Stimulated activated naive CD8-positive, alpha-beta T cell treated with anti-CD3 and anti-CD28 coated beads, Interleukin-15, Interleukin-2, amounts not matched to agents 100 ng/mL and 50 ng/mL, for 24 hours (primary cell): Measurements from ENCODE around the gene SF3B5.
"Not testable (repeated sequence)": the region's sequence is repeated elsewhere in the genome, so short reads cannot be mapped to it uniquely, and the experiment has no call there.

ENCODE experiments used
- H3K27ac Mint-ChIP-seq: one replicate; pipeline ENCODE4 v1.8.0; 2021; ENCODE audit warnings: mild to moderate bottlenecking, mixed read lengths
- H3K27me3 Mint-ChIP-seq: one replicate; pipeline ENCODE4 v1.8.0; 2021; ENCODE audit warnings: mixed read lengths
- H3K36me3 Mint-ChIP-seq: one replicate; pipeline ENCODE4 v1.8.0; 2021; ENCODE audit warnings: low read depth, mixed read lengths
- H3K4me1 Mint-ChIP-seq: one replicate; pipeline ENCODE4 v1.8.0; 2021; ENCODE audit warnings: low read depth, mixed read lengths
- H3K4me3 Mint-ChIP-seq: one replicate; pipeline ENCODE4 v1.8.0; 2021; ENCODE audit warnings: mild to moderate bottlenecking, mixed read lengths
- H3K9me3 Mint-ChIP-seq: one replicate; pipeline ENCODE4 v1.8.0; 2021; ENCODE audit warnings: mixed read lengths

The SF3B5 gene

DNA sequence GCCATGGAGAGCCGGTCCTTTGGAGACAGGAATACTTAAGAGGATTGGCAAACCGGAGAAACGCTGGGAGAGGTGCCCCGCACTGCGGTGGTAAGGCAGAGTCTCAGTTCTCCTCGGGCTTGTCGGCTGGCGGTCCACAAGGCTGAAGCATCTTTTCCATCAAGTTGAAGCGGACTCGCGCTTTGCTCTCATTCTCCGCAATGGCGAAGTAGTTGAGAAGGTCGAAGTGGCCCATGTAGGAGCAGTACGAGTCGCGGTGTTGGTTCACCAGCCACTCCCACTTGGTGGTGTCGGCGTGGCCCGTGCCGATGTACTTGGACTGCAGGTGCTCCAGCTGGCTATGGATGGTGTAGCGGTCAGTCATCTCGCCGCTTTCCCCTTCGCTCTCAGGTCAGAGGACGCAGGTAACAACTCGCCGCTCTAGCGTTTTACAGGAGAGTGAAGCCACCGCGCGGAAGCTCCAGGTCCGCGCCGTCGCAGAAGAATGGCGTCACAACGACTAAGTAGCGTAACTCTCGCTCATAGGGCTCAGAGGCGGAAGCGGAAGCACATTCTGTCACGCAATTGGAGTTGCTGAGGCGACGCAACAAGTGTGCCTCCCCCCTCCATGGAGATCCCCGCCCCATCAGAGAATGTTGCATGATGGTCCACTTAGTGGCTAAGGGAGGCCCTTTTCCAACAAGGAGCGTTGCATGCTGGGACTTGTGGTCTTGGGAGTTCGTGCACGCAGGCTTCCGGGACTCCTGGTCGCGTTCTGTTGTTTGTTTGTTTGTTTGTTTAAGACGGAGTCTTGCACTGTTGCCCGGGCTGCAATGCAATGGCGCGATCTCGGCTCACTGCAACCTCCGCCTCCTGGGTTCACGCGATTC is at the start of gene SF3B5:
TSS of gene SF3B5 (minus strand) at position 440 of the 869 bp plus-strand sequence. CDS start at position 364, 76 bp downstream.
- Mint-ChIP-seq H3K9me3 (no peaks in the 10 kb centered on the region), H3K27me3 (no peaks in the 10 kb centered on the region), H3K4me3 (peak within 1 kb of the TSS; percentile 98), H3K27ac (peak within 1 kb of the TSS; percentile 97), H3K4me1 (peaks cover 31% of the 10 kb centered on the region), H3K36me3 (peaks cover 18% of the 10 kb centered on the region)

DNA sequence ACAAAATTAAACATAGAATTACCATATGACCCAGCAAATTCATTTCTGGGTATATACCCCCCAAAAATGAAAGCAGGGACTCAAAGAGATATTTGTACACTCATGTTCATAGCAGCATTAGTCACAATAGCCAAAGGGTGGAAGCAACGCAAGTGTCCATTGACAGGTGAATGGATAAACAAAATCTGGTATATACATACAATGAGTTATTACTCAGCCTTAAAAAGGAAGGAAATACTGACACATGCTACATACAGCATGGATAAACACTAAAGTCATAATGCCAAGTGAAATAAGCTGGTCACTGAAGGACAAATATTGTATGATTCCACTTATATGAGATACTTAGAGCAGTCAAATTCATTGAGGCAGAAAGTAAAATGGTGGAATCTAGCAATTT is 49.6 kb upstream of the SF3B5 start:
- H3K27me3 Mint-ChIP-seq, result no peaks in the 10 kb centered on the region
- no peaks in the 10 kb centered on the region for H3K9me3 Mint-ChIP-seq
- H3K27ac Mint-ChIP-seq, result no peak overlapping the region
- no peaks in the 10 kb centered on the region for H3K36me3 Mint-ChIP-seq
- no peak overlapping the region for H3K4me3 Mint-ChIP-seq
- H3K4me1 Mint-ChIP-seq, result peaks cover 6% of the 10 kb centered on the region

- Mint-ChIP-seq H3K36me3 (no peaks in the 10 kb centered on the region), H3K27me3 (no peaks in the 10 kb centered on the region), H3K4me3 (no peak overlapping the region), H3K27ac (no peak overlapping the region), H3K9me3 (no peaks in the 10 kb centered on the region), H3K4me1 (no peaks in the 10 kb centered on the region)
Measured at GRCh38 chr6:144143878-144144277, 48.5 kb upstream of the SF3B5 start.

DNA sequence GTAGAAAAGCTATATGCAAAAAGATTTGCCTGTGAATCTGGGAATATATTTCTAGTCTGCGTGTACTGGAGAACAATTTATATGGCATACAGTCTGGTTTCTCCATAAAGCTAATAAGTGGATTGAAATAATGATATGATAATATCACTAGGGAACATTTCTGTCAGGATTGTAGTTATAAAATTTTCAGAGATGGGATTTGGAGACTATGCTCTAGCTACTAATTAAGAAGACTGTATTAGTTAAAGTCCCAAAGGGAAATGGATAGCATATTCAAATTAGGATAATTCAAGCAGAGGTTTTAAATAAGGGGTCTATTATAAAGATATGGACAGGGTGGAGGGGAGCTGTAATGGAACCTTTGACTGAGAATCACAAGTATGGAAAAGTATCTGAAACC is 47.7 kb upstream of the SF3B5 start:
- no peak overlapping the region for H3K4me3 Mint-ChIP-seq

GRCh38 chr6:144141470-144141869 is 46.1 kb upstream of the SF3B5 start:
- H3K27ac Mint-ChIP-seq, result no peak overlapping the region
- peaks cover 3% of the 10 kb centered on the region for H3K27me3 Mint-ChIP-seq
- H3K4me1 Mint-ChIP-seq, result no peaks in the 10 kb centered on the region
- no peaks in the 10 kb centered on the region for H3K9me3 Mint-ChIP-seq
- no peaks in the 10 kb centered on the region for H3K36me3 Mint-ChIP-seq
- H3K4me3 Mint-ChIP-seq, result no peak overlapping the region

More for the DNA sequence above, 47.7 kb upstream of the SF3B5 start:
- H3K36me3 Mint-ChIP-seq, result no peaks in the 10 kb centered on the region
- H3K27ac Mint-ChIP-seq, result no peak overlapping the region
- no peaks in the 10 kb centered on the region for H3K27me3 Mint-ChIP-seq
- H3K4me1 Mint-ChIP-seq, result no peaks in the 10 kb centered on the region
- no peaks in the 10 kb centered on the region for H3K9me3 Mint-ChIP-seq

DNA sequence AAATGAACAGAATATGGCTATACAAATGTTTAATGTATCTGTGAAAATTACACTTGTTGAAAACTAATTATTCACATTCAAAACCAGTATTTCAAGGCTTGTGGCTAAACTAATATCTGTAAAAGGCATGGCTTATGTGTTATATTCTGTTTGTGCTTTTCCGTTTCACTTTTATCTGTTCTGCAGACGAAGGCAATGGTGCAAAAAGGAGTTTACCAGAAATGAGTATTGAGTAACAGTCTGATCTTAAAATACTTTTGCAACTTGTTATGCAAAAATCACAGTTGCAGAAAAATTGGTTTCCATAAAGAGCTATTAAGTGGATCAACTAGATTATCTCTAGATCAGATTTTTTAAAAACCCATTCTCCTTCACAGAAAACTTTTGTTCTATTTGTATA is 45.5 kb upstream of the SF3B5 start:
- no peaks in the 10 kb centered on the region for H3K4me1 Mint-ChIP-seq
- no peaks in the 10 kb centered on the region for H3K36me3 Mint-ChIP-seq
- peaks cover 8% of the 10 kb centered on the region for H3K27me3 Mint-ChIP-seq
- H3K9me3 Mint-ChIP-seq, result no peaks in the 10 kb centered on the region
- H3K27ac Mint-ChIP-seq, result no peak overlapping the region
- H3K4me3 Mint-ChIP-seq, result no peak overlapping the region

- H3K4me3 Mint-ChIP-seq, result no peak overlapping the region
- H3K27me3 Mint-ChIP-seq, result peaks cover 8% of the 10 kb centered on the region
- no peaks in the 10 kb centered on the region for H3K4me1 Mint-ChIP-seq
- no peaks in the 10 kb centered on the region for H3K36me3 Mint-ChIP-seq
- H3K9me3 Mint-ChIP-seq, result no peaks in the 10 kb centered on the region
- H3K27ac Mint-ChIP-seq, result no peak overlapping the region
Measured at GRCh38 chr6:144139817-144140216, 44.4 kb upstream of the SF3B5 start.

- Mint-ChIP-seq H3K27ac (no peak overlapping the region), H3K9me3 (no peaks in the 10 kb centered on the region), H3K36me3 (no peaks in the 10 kb centered on the region), H3K27me3 (peaks cover 11% of the 10 kb centered on the region), H3K4me1 (no peaks in the 10 kb centered on the region), H3K4me3 (no peak overlapping the region)
Measured at GRCh38 chr6:144138542-144138941, 43.2 kb upstream of the SF3B5 start.

DNA sequence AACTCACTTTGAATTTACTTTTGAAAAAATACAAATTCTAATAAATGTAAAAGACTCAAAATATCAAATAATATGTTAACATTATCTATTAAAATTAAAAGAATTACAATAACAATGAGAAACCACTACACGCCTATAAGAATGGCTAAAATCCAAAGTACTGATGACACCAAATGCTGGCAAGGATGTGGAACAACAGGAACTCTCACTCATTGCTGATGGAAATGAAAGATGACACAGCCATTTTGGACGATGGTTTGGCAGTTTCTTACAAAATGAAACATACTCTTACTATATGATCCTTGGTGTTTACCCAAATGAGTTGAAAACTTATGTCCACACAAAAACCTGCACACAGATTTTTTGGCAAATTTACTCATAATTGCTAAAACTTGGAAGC is 39.4 kb upstream of the SF3B5 start:
- Mint-ChIP-seq H3K36me3 (no peaks in the 10 kb centered on the region), H3K27ac (no peak overlapping the region), H3K9me3 (no peaks in the 10 kb centered on the region), H3K27me3 (peaks cover 18% of the 10 kb centered on the region), H3K4me3 (no peak overlapping the region), H3K4me1 (peaks cover 32% of the 10 kb centered on the region)

DNA sequence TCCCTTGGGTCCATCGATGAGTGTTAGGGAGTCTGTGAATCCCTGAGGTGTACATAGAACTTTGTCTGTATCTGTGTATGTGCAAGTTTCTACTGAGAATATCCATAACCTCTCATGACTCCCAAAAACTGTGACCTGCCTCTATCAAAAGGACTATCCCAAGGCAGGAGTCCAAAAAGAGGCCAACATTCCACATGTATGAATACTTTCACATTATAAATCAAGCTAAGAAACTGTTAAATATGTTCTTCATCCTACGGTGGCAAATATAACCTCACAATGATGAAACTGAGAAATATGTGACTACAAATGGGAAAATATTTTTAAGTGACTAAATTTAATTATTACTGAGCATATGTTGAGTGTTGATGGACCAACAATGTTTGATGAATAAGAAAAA is 38.8 kb upstream of the SF3B5 start:
- Mint-ChIP-seq H3K27ac (no peak overlapping the region), H3K4me3 (no peak overlapping the region), H3K27me3 (peaks cover 18% of the 10 kb centered on the region), H3K4me1 (peaks cover 36% of the 10 kb centered on the region), H3K9me3 (no peaks in the 10 kb centered on the region), H3K36me3 (no peaks in the 10 kb centered on the region)

DNA sequence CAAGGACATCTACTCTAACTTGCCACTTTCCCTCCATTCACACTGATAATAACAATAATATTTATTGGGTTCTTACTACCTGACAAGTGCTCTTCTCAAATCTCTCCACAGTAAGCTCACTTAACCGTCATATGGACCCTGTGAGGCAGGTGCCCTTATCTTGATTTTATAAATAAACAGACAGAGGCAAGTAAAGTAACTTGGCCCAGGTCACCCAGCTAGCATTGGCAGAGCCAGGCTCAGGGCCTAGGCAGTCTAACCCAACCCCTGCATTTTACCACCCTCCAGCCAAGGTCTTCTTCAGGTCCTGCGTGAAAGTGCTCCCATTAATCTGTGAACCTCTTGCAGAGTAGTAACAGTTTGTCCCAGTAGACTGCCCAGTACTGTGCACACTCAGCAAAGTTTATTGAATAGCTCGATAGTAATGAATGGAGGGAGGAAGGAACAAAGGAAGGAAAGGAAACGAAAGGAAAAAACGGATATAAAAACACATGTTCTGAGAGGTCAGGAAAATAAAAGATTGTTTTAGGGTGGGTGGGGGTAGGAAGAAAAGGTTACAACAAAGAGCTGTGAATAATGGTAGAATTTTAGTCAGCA is 38.0 kb upstream of the SF3B5 start:
- no peaks in the 10 kb centered on the region for H3K36me3 Mint-ChIP-seq
- H3K27ac Mint-ChIP-seq, result no peak overlapping the region
- H3K4me3 Mint-ChIP-seq, result no peak overlapping the region
- H3K4me1 Mint-ChIP-seq, result peaks cover 38% of the 10 kb centered on the region
- peaks cover 21% of the 10 kb centered on the region for H3K27me3 Mint-ChIP-seq
- H3K9me3 Mint-ChIP-seq, result no peaks in the 10 kb centered on the region

DNA sequence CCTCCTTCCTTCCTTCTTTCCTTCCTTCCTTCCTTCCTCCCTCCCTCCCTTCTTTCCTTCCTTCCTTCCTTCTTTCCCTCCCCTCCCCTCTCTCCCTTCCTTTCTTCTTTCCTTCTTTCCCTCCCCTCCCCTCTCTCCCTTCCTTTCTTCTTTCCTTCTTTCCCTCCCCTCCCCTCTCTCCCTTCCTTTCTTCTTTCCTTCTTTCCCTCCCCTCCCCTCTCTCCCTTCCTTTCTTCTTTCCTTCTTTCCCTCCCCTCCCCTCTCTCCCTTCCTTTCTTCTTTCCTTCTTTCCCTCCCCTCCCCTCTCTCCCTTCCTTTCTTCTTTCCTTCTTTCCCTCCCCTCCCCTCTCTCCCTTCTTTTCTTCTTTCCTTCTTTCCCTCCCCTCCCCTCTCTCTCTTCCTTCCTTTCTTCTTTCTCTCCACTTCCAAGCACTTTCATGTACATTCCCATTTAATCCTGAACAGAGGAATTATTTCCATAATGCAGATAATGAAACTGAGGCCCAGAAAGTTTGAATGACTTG is 36.9 kb upstream of the SF3B5 start:
- not testable (repeated sequence) for H3K4me3 Mint-ChIP-seq, H3K36me3 Mint-ChIP-seq, H3K9me3 Mint-ChIP-seq
- Mint-ChIP-seq H3K27me3 (peaks cover 19% of the 10 kb centered on the region), H3K27ac (peak overlapping the region; percentile 66), H3K4me1 (peaks cover 38% of the 10 kb centered on the region)

DNA sequence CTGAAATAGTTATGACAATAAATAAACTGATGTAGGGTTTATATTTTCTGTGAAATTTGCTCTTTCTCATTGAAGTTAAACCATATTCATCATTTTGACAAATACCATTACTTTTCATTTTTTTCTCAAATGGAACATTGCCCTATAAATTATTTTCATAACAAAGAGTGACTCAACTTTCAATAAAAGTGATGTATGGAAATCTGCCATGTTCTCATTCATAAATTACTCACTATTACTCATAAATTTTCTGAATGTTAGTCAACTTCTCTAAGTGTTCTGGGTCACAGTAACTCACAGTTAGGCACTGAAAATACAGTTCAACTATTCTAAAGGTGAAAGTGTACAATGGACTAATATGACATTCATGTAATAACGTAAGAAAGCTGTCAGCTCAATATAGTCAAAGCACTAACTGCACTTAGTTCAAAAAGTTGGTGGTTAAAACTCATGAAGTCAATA is 35.9 kb upstream of the SF3B5 start:
- Mint-ChIP-seq H3K36me3 (no peaks in the 10 kb centered on the region), H3K27me3 (peaks cover 16% of the 10 kb centered on the region), H3K4me3 (peak overlapping the region; percentile 48), H3K9me3 (no peaks in the 10 kb centered on the region), H3K4me1 (peaks cover 38% of the 10 kb centered on the region), H3K27ac (peak overlapping the region; percentile 92)

- Mint-ChIP-seq H3K27ac (no peak overlapping the region), H3K9me3 (no peaks in the 10 kb centered on the region), H3K4me3 (no peak overlapping the region), H3K4me1 (peaks cover 38% of the 10 kb centered on the region), H3K36me3 (no peaks in the 10 kb centered on the region), H3K27me3 (peaks cover 13% of the 10 kb centered on the region)
Measured at GRCh38 chr6:144129469-144129868, 34.1 kb upstream of the SF3B5 start.

DNA sequence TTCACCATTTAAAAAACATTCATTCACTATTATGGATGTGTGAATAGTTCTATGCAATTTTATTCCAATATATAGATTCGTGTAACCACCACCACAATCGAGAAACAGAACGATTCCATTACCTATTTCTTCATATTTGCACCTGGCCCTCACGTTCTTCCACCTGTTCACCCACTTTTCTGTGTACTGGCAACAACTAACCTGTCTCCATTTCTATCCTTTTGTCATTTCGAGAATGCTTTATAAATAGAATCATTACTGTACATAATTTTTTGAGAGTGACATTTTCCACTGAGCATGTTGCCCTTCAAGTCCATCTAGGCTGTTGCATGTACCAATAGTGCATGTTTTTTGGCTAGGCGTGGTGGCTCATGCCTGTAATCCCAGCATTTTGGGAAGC is 31.7 kb upstream of the SF3B5 start:
- peaks cover 3% of the 10 kb centered on the region for H3K27me3 Mint-ChIP-seq
- no peak overlapping the region for H3K27ac Mint-ChIP-seq
- H3K4me3 Mint-ChIP-seq, result no peak overlapping the region
- H3K4me1 Mint-ChIP-seq, result peaks cover 26% of the 10 kb centered on the region
- no peaks in the 10 kb centered on the region for H3K36me3 Mint-ChIP-seq
- no peaks in the 10 kb centered on the region for H3K9me3 Mint-ChIP-seq
